Iris pigment epithelial cell (primary cell): ENCODE data around the gene OR2AJ1.

Experiments
- DNase-seq: peaks from one replicate; pipeline ENCODE4 v3.0.0-alpha.2; 2011; ENCODE audit warnings: low read depth

Gene OR2AJ1

DNA sequence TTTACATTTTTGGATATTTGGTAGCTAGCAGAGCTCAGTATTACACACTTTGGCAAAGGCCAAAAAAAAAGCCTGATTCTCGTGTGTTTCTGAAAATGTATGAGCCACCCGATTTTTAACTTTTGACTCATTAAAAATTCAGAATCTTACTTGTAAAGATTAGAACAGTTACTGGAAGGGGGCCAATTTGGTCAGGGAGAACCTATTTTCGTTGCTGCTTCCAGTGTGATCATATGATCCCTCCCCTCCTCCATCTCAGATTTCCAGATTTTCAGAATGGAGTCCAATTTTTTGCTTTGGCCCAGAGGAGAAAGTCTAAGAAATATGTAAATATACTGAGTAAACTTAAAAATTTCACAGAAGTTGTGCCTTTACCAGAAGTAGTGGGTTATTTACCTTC is 37.1 kb downstream of the OR2AJ1 start:
- no peak for DNase-seq

DNA sequence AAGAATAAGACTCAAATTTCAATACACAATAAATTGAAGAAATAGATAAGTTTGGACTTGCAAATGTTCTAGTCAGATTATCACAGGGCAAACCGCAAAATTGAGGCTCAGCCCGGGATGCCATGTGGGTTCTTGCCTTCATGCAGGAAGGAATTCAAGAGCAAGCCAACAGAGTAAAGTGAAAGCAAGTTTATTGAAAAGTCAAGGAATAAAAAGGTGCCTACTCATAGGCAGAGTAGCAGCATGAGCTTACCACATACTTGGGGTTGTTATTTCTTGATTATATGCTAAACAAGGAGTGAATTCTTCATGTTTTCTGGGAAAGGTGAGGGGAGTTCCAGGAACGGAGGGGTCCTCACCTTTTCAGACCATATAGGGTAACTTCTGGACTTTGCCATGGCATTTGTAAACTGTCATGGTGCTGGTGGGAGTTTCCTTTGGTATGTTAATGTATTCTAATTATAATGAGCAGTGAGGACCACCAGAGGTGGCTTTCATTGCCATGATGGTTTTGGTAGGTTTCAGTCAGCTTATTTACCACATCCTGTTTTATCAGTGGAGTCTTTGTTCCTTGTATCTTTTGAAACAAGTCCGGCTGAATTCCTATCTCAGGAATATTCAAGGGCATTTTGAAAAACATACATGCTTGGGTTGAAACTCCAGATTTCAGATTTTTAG is 38.4 kb downstream of the OR2AJ1 start:
- DNase-seq = no peak

DNA sequence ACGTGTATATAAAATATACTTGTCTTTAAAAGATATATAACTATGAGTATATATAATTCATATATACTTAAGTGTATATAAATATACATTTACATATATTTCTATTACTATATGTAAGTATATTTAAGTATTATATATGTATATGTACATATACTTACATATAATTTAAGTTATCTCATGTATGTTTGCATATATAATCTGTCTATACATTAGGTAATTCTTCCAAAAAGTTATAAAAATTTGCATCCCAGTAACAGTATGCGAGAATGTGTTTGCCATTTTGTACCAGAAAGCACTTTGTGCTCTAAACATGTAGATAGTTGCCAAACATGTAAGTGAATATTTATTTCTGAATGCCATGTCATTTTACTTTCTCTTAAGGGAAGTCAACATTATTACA is 40.2 kb downstream of the OR2AJ1 start, which contains the start of gene OR2AK2:
TSS of gene OR2AK2 (plus strand) at position 301 of the 400 bp plus-strand sequence. CDS start 144 bp downstream, outside the sequence.
- no peak for DNase-seq

DNA sequence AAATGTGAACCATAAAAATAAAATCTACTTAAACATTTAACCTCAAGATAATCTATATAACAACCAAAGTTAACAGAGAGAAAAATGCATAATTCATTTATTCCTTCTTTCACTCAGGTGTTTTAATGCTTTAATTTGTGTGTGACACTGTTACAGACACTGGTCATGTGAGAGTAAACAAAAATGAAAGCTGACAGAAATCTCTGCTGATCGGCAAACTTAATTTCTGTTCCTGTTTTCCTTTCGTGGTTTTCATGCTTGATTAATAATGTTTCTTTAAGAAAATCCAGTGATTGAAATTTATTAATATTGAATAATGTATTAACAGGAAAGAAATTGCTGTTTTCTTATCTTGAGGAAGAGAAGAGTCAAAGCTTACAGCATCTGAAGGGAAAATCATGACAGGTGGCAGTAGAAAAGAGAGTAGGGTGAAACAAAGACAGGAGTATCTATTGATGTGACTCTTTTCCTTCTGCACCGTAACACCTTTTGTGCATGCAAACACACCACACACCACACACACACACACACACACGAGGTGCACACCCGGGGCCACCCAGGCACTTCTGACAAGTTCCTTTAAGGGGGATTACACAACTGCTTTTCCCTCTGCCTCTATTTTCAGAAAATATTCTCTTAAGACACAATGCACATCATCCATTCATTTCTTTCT is 42.0 kb downstream of the OR2AJ1 start:
- DNase-seq = no peak
